Measurements from ENCODE around the gene TBCD.

DNA sequence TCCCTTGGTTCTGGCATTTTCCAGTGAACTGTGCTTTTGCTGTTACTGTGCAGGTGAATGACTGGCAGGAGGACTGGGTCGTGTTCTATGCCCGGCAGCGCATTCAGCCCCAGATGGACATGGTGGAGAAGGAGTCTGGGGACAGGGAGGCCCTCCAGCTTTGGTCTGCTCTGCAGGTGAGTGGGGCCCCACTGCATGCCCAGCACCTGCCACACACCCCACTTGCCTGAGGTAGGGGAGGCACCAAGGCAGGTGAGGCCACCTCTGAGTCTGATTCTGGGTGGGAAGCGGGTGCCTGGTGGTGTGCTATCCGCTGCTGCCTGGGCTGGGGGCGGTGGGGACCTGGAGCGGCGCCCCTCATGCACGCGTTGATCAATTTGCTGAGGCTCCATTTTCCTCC, 25.4 kb upstream of the TBCD start:
- TF ChIP-seq KDM1A (IDR thresholded peaks at IDR 0.05; ENCODE audit: low read depth) = no peak
- TF ChIP-seq, protein P1, sequence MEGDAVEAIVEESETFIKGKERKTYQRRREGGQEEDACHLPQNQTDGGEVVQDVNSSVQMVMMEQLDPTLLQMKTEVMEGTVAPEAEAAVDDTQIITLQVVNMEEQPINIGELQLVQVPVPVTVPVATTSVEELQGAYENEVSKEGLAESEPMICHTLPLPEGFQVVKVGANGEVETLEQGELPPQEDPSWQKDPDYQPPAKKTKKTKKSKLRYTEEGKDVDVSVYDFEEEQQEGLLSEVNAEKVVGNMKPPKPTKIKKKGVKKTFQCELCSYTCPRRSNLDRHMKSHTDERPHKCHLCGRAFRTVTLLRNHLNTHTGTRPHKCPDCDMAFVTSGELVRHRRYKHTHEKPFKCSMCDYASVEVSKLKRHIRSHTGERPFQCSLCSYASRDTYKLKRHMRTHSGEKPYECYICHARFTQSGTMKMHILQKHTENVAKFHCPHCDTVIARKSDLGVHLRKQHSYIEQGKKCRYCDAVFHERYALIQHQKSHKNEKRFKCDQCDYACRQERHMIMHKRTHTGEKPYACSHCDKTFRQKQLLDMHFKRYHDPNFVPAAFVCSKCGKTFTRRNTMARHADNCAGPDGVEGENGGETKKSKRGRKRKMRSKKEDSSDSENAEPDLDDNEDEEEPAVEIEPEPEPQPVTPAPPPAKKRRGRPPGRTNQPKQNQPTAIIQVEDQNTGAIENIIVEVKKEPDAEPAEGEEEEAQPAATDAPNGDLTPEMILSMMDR (IDR thresholded peaks at IDR 0.05) = no peak
- TF ChIP-seq, protein P2, sequence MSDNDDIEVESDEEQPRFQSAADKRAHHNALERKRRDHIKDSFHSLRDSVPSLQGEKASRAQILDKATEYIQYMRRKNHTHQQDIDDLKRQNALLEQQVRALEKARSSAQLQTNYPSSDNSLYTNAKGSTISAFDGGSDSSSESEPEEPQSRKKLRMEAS (IDR thresholded peaks at IDR 0.05) = no peak
- TF ChIP-seq, protein P3, sequence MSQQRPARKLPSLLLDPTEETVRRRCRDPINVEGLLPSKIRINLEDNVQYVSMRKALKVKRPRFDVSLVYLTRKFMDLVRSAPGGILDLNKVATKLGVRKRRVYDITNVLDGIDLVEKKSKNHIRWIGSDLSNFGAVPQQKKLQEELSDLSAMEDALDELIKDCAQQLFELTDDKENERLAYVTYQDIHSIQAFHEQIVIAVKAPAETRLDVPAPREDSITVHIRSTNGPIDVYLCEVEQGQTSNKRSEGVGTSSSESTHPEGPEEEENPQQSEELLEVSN (IDR thresholded peaks at IDR 0.05; ENCODE audit: borderline replicate concordance, low read depth) = no peak
- TF ChIP-seq JUN (IDR thresholded peaks at IDR 0.05) = no peak
- TF ChIP-seq, protein P4, sequence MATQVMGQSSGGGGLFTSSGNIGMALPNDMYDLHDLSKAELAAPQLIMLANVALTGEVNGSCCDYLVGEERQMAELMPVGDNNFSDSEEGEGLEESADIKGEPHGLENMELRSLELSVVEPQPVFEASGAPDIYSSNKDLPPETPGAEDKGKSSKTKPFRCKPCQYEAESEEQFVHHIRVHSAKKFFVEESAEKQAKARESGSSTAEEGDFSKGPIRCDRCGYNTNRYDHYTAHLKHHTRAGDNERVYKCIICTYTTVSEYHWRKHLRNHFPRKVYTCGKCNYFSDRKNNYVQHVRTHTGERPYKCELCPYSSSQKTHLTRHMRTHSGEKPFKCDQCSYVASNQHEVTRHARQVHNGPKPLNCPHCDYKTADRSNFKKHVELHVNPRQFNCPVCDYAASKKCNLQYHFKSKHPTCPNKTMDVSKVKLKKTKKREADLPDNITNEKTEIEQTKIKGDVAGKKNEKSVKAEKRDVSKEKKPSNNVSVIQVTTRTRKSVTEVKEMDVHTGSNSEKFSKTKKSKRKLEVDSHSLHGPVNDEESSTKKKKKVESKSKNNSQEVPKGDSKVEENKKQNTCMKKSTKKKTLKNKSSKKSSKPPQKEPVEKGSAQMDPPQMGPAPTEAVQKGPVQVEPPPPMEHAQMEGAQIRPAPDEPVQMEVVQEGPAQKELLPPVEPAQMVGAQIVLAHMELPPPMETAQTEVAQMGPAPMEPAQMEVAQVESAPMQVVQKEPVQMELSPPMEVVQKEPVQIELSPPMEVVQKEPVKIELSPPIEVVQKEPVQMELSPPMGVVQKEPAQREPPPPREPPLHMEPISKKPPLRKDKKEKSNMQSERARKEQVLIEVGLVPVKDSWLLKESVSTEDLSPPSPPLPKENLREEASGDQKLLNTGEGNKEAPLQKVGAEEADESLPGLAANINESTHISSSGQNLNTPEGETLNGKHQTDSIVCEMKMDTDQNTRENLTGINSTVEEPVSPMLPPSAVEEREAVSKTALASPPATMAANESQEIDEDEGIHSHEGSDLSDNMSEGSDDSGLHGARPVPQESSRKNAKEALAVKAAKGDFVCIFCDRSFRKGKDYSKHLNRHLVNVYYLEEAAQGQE (IDR thresholded peaks at IDR 0.05) = no peak
- no peak for TF ChIP-seq POLR2AphosphoS2 (conservative IDR thresholded peaks at IDR 0.05; ENCODE audit: low read length)
- TF ChIP-seq MAFK (IDR thresholded peaks at IDR 0.05; ENCODE audit: partially characterized antibody) = no peak
- no peak for TF ChIP-seq RNF2 (IDR thresholded peaks at IDR 0.05; ENCODE audit: borderline replicate concordance, low read depth)
- TF ChIP-seq CBX2 (IDR thresholded peaks at IDR 0.05; ENCODE audit: borderline replicate concordance, low read depth) = no peak
- TF ChIP-seq POLR2A (IDR thresholded peaks at IDR 0.05; ENCODE audit: low read length) = no peak
- no peak for TF ChIP-seq EP300 (IDR thresholded peaks at IDR 0.05)
- no peak for TF ChIP-seq HOXA7 (CRISPR knock-in tag; IDR thresholded peaks at IDR 0.05)
